Measurements from ENCODE around the gene MSRB1. TPM values are rescaled to one million over a fixed set of nuclear protein-coding genes. Genes with fewer than 3 reads are reported as not detected.

MSRB1 gene
- total and polyA plus RNA-seq, 9 of the 15 experiments (the other 6 are each of a cell fraction or from before 2014, with no cell fraction given): 5.4 to 33.7 (median 25.7) TPM

DNA sequence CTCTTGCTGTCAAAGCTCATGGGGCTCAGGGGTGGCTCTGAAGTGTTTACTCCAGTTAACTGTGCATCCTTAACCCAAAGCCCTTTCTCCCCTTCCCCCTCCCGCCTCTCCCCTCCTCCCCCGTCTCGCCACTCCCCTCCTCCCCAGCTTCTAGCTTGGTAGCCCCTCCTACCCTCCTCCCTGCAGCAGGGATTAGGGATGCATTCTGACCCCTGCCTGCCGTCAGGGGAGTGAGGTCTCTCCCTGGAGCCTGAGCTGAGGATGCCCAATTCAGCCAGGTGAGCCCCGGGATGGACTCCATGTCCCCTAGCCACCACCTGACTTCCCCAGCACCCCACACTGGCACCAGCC lies 26.4 kb downstream of the MSRB1 start (continued):
- TF ChIP-seq, protein P1, sequence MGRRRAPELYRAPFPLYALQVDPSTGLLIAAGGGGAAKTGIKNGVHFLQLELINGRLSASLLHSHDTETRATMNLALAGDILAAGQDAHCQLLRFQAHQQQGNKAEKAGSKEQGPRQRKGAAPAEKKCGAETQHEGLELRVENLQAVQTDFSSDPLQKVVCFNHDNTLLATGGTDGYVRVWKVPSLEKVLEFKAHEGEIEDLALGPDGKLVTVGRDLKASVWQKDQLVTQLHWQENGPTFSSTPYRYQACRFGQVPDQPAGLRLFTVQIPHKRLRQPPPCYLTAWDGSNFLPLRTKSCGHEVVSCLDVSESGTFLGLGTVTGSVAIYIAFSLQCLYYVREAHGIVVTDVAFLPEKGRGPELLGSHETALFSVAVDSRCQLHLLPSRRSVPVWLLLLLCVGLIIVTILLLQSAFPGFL (CRISPR knock-in tag; IDR thresholded peaks at IDR 0.05): no peak
- TF ChIP-seq DDX20 (tag; IDR thresholded peaks at IDR 0.05; ENCODE audit: low read depth) (no peak), NFE2L1 (tag; IDR thresholded peaks at IDR 0.05; ENCODE audit: borderline replicate concordance, low read depth) (no peak), FOXK2 (conservative IDR thresholded peaks at IDR 0.05 in 1 of 2, IDR thresholded peaks at IDR 0.05 in 1 of 2; ENCODE audit: low read depth in 2 of 2) (no peak), ZFPM2 (CRISPR knock-in tag; IDR thresholded peaks at IDR 0.05) (no peak)
- TF ChIP-seq, protein P2, sequence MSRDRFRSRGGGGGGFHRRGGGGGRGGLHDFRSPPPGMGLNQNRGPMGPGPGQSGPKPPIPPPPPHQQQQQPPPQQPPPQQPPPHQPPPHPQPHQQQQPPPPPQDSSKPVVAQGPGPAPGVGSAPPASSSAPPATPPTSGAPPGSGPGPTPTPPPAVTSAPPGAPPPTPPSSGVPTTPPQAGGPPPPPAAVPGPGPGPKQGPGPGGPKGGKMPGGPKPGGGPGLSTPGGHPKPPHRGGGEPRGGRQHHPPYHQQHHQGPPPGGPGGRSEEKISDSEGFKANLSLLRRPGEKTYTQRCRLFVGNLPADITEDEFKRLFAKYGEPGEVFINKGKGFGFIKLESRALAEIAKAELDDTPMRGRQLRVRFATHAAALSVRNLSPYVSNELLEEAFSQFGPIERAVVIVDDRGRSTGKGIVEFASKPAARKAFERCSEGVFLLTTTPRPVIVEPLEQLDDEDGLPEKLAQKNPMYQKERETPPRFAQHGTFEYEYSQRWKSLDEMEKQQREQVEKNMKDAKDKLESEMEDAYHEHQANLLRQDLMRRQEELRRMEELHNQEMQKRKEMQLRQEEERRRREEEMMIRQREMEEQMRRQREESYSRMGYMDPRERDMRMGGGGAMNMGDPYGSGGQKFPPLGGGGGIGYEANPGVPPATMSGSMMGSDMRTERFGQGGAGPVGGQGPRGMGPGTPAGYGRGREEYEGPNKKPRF (IDR thresholded peaks at IDR 0.05; ENCODE audit: low read depth, low read length): no peak
